OCI-LY1 (cell line): ENCODE measurements around the gene HECW1.

Experiments
- CTCF ChIP-seq: fragments of 200-600 bp; sonication (generic), shearing (Covaris generic); IDR thresholded peaks from 2 replicates; pipeline ENCODE4 v1.5.1; 2017; ENCODE audit warnings: mild to moderate bottlenecking, antibody characterized with exemption, low read length, moderate library complexity, mixed read lengths
- EZH2 ChIP-seq: fragments of 200-600 bp; sonication (generic), shearing (Covaris generic); IDR thresholded peaks from 2 replicates; pipeline ENCODE4 v1.8.0; 2017; ENCODE audit warnings: borderline replicate concordance, mixed run types, mild to moderate bottlenecking, antibody characterized with exemption, low read length, moderate library complexity, mixed read lengths

GRCh38 chr7:43290978-43291377 lies 178.5 kb downstream of the HECW1 start:
- TF ChIP-seq CTCF (no peak), EZH2 (no peak)
